ENCODE data around the gene AGER.

GRCh38 chr6:32146287-32146686 lies 37.8 kb downstream of the AGER start:
- TF ChIP-seq CTCF (IDR thresholded peaks at IDR 0.05; ENCODE audit: borderline replicate concordance, extremely low read depth, low read length, poor library complexity, severe bottlenecking) (no peak), EZH2 (IDR thresholded peaks at IDR 0.05; ENCODE audit: borderline replicate concordance, low read depth, low read length, severe bottlenecking) (no peak)
